DMS 273 (cell line): ENCODE data around the gene BORCS5.
A peak's percentile ranks its signal among the peaks of the same experiment; 100 is the strongest.

Experiments used
- DNase-seq: peaks from one replicate; lab custom pipeline; 2025; ENCODE audit not compliant: unreplicated experiment; lab: John Stamatoyannopoulos, UW

BORCS5 gene

DNA sequence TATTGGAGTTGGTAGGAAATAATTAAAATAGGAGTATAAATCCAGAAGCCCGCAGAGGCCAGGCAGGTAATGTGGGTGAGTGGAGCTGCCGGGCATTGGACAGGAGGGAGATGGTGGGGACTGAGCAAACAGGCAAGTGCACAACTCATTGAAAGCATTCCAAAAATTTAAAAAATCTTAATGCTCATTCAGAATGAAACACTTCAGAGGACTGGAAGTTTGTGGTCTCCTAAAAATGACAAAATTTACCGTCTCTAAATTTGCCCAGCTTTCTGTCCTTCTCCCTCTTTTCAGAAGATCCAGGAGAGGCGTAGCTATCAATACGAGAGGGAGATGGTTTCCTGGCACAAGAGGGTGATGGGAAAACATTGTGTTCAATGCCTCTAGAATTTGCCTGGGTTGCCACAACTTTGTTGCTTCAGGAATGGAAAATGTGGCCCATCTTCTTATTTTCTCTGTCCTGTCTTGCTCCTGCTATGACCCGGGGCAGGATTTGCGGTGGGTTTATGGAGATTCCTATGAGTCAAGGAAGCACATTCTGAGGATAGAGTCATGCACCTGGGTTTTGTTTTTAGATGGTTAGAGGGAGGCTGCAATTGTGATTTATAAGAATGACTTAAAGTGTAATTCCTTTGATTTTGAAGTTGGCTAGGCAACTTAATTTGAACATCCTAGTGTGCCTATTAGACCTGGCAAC lies 72.2 kb downstream of the BORCS5 start:
- DNase-seq, result no peak

DNA sequence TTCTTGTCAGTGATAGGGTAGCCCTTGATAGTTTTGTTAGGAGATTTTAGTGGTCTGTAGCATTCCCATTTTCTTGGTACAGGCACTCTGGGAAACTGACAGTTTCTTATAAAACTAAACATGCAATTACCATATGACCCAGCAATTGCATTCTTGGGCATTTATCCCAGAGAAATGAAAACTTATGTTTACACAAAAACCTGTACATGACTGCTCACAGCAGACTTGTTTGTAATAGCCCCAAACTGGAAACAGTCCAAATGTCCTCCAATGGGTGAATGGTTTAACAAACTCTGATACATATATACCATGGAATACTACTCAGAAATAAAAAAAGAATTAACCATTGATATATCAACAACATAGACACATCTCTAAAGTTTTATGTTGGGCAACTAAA lies 75.5 kb downstream of the BORCS5 start:
- DNase-seq, result peak; percentile 2

DNA sequence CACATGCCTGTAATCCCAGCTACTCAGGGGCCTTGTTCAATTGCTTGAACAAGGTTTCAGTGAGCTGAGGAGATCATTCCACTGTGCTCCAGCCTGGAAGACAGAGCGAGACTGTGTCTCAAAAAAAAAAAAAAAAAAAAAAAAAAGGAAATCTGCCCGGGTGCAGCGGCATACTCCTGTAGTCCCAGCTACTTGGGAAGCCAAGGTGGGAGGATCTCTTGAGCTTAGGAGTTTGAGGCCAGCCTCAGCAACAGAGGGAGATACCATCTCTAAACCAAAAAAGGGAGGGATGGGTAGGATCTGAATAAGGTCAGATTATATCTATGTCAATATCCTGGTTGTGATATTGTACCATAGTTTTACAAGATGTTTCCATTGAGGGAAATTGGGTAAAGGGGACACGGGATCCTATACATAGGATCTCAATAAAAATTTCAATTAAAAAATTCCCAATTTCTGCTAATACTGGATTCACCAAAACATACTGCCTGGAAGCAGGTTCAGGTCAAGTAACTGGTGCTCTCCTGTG lies 76.4 kb downstream of the BORCS5 start:
- no peak for DNase-seq

DNA sequence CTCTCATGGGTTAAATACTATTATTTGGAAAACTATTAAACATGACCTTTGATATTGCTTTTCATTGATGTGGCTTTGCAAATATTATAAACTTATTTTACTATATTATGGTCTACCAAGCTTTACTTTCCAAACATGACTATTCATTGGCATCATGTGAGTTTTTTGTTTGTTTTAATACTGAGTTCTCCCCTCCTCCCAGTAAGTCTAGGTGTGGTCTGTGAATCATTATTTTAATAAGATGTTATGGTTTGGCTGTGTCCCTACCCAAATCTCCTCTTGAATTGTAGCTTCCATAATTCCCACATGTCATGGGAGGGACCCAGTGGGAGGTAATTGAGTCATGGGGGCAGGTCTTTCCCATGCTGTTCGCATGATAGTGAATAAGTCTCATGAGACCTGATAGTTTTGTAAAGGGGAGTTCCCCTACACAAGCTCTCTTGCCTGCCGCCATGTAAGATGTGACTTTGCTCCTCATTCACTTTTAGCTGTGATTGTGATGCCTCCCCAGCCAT lies 80.0 kb downstream of the BORCS5 start:
- DNase-seq, result no peak

GRCh38 chr12:12439636-12440035 lies 82.8 kb downstream of the BORCS5 start:
- DNase-seq, result no peak

DNA sequence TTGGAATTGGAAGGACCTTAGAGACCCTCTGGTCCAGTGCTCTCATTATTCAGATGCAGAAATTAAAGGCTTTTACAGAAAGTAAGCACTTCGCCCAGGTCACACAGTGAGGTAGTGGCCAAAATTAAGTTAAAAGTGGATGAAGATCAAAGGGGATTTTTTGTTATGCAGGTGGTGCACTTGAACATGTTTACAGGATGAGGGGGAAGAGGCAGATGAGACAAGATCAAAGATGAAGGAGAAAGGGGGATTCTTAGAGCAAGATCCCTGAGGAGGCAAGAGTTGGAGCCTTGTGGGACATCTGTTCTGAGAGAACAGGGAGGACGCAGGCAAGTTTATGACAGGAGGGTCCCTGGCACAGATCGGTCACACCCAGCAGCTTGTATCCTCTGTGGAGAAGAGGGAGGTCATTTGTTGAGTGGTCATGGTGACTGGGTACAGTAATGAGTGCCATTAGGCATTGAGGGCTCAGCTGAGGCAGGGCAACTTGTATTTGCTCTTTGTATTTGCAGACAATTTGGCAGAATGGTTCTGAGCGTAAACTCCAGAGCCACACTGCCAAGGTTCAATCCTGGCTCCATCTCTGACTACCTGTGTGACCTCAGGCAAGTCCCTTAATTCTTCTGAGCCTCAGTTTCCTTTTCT lies 84.0 kb downstream of the BORCS5 start:
- DNase-seq, result no peak

- no peak for DNase-seq
These were observed 84.5 kb downstream of the BORCS5 start for GRCh38 chr12:12441429-12441807.

DNA sequence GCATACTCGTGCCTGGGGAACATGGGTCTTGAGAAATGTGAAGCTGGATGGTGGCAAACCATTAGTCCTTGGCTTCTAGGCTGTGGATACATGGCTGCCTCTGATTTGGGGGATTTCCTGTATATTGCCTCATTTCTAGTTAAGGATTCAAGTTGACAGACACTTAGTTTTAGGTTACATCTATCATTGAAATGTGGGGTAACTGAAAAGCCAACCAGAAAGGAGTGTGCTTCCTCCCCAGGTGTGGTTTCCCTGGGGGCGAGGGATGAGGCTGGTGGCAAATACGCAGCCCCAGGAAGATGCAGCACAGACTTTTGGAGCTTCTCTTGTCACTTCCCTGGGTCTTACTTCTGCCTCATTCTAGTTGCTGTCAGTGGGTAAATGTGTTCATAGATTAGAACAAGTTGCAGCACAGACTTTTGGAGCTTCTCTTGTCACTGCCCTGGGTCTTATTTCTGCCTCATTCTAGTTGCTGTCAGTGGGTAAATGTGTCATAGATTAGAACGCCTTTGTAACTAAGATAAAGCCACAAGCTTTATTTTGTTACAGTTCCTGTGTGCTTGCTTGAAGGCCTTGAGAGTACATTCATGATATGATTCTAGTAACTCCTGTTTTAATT lies 85.1 kb downstream of the BORCS5 start:
- no peak for DNase-seq

DNA sequence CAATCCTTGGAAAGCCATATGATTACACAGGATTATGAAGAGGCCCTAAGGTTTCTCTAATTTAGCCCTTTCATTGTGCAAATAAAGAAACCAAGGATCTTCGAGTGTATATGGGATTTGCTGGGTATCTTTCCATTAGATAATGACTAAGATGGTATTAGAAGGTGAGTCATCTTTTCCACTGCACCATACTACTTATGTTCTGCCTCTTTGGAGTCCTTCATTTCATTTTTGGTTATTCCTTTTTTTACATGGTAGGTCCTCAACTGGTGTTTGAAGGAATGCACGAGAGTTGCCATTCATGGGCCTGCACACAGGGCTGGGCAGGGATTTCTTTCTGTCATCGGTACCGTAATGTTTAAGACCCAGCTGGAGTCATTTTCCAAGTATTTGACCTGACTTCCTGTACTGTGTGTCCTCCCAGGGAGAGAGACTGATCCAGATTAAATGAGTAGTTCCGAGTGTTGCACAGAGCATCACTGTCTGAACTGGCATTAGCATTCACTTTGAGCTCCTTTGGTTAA lies 85.7 kb downstream of the BORCS5 start:
- no peak for DNase-seq

DNA sequence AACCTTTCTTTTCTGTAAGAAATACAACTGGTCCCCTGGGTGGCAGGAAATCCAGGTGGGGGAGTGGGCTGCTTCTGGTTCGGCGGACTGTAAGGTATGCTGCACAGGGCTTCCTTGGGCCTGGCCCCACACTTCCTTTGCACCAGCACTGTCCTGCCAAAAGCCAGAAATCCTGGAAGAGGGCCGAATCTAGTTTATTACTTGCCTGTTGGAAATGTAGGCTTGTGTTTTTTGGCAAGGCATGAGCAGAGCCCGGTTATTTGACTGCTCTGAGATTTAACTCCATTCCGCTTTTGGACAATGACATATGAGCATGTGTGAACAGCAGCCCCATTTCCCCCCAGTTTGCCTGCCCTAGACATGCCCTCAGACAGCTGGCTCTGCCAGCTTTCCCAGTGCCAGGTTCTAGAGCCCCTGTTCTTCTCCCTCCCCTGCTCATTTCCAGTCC lies 86.6 kb downstream of the BORCS5 start:
- no peak for DNase-seq

GRCh38 chr12:12445165-12445881 lies 88.4 kb downstream of the BORCS5 start:
- DNase-seq, result no peak

- DNase-seq, result no peak
These were observed 89.0 kb downstream of the BORCS5 start for GRCh38 chr12:12445882-12446181.

- no peak for DNase-seq
These were observed 89.9 kb downstream of the BORCS5 start for GRCh38 chr12:12446786-12447185.

DNA sequence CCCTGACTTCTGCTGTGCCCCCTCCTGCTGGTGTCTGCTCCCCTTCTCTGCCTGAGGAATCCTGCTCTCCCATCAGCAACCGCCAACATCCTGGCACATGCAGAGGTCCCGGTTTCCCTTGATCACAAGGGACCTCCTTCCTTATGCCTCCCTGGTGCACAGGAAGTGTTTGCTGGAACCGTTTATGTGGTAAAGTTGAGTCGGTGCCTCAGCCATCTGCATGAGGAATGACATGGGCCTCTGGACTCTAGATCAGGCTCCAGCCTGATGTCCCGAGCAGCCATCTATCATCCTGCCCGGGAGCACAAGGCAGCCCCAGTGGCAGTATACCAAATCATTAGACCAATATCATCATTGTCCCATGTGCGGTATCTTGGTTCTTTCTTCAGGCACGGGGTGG lies 90.4 kb downstream of the BORCS5 start:
- DNase-seq, result no peak

- DNase-seq, result no peak
These were observed 91.0 kb downstream of the BORCS5 start for GRCh38 chr12:12447837-12448236.

DNA sequence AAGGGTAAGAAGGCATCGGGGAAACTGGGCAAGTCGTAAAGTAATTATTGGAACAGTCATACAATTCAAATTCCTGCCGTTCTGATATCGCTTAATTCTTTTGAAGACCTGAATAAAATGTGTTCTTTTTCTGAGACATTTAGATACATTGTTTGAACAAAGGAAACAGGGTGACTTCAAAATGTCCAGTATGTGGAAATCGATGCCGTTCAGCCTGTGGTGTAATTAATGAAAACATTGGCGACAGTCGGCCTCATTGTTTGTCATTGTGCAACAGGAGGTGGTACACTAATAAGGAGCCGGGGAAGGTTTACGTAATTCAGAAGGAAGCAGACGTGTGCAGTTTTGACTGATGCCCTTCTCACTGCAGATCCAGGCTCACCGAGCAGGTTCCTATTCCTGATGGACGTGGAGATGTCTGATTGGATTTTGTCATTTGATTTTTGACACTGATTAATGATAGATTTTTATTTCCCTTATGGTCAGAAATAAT lies 92.7 kb downstream of the BORCS5 start:
- DNase-seq, result no peak

DNA sequence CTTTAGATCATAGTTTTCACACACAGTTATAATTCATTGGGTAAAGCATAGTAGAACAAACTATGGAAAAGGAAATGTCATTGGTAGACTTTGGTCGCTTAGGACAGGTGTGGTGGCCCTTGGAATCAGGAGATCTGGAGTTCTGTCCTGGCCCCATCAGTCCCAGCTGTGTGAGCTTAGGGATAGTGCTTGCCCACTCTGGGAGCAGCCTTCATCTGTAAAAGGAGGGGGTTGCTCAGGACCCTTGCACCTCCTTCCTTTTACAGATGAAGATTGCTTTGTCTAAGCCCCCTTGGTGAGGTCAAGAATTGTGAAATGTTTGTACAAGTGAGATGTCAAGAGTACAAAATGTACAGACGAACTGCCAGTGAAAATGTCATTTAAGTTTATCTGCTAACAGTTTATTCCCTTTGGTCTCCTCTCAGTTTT lies 93.2 kb downstream of the BORCS5 start:
- DNase-seq, result no peak

DNA sequence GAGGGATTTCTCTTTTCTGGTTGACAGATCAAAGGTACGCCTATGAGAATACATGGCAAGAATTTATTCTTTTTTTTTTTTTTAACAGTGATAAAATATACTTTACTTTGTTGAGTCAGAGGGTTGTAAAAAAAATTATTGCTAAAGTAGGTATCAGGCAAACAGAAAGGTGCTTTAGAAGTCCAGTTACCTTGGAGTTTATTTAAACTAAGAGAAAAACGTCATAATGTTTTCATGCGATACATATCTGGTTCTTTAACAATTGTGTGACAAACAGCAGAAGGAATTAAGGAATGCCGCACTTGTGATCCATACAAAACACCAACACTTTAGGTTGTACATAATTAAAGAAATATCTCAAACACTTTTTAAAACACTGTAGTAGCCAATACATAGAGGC lies 94.2 kb downstream of the BORCS5 start:
- no peak for DNase-seq

GRCh38 chr12:12452326-12452902 lies 95.5 kb downstream of the BORCS5 start:
- DNase-seq, result no peak

GRCh38 chr12:12453635-12454034 lies 96.8 kb downstream of the BORCS5 start:
- no peak for DNase-seq

GRCh38 chr12:12454315-12454714 lies 97.4 kb downstream of the BORCS5 start:
- DNase-seq, result no peak
